Urinary bladder (tissue), 4 donors: ENCODE results near the gene NOS1. TPM values are rescaled to one million over a fixed set of nuclear protein-coding genes. Genes with fewer than 3 reads are reported as not detected.
"Not testable (repeated sequence)": the region's sequence is repeated elsewhere in the genome, so short reads cannot be mapped to it uniquely, and the experiment has no call there.

ENCODE experiments used
- DNase-seq: peaks from one replicate; pipeline ENCODE4 v3.0.0-alpha.2; 2015; ENCODE audit errors: extremely low spot score
- H3K27ac ChIP-seq: one replicate; pipeline ENCODE4 v1.5.1; 2013; ENCODE audit warnings: low read depth, mild to moderate bottlenecking, moderate library complexity
- H3K36me3 ChIP-seq: one replicate; pipeline ENCODE4 v1.6.1; 2013; ENCODE audit warnings: mild to moderate bottlenecking, moderate library complexity; ENCODE audit not compliant: insufficient read depth
- H3K4me1 ChIP-seq: one replicate; pipeline ENCODE4 v1.6.1; 2013; ENCODE audit warnings: mild to moderate bottlenecking, moderate library complexity; ENCODE audit not compliant: insufficient read depth
- H3K4me3 ChIP-seq: one replicate; pipeline ENCODE4 v1.5.1; 2013; ENCODE audit warnings: low read depth, low read length
- WGBS: extraction: QIAGEN DNeasy Blood & Tissue Kit; methylation state at CpG from one replicate; pipeline ENCODE4 v1.1.7; 2013; 5-methylcytosine and 5-hydroxymethylcytosine counted together
- polyA plus RNA-seq: library from polyadenylated mRNA; stranded (reverse); fragments of 200-250 nt; gene quantifications from one replicate; pipeline ENCODE4 v1.2.3, GENCODE V29; 2013
- total RNA-seq: library from RNA; depleted of rRNA; stranded (reverse); fragments of >200 nt; gene quantifications from one replicate; pipeline ENCODE4 v1.2.3, GENCODE V29; 2014
- donor health status: healthy with polysubstance abuse.
- donor health status: healthy.

Gene NOS1
- total RNA-seq (1.7 TPM), polyA plus RNA-seq (0.60 TPM)

DNA sequence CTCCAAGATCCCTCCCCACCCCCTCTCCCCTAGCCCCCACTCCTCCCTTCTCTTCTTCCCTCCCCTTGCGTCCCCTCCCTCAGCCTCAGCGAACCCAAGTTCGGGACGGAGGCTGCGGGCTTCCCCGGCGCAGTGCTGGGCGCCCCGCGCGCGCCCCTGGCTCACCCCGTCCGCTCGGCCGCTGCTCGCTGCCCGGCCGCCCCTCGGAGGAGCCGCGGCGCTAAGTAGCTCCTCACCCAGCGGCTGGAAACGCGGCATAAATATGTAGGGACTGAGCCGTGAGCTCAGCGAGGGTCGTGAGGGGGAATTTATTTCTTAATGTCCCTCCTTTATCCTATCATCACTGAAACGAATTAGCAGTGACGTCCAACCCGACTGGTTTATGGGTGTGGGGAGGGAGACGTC, at the start of gene NOS1:
Gene NOS1 (minus strand): TSS at position 280 of the 405 bp plus-strand sequence. CDS start 30,557 bp downstream, outside the sequence.
- Histone ChIP-seq H3K4me3 (no peak within 1 kb of the TSS), H3K36me3 (no peaks in the 10 kb centered on the region), H3K27ac (no peak within 1 kb of the TSS), H3K4me1 (no peaks in the 10 kb centered on the region)
- 1% methylated on average over 33 of the region's 33 CpGs for WGBS
- no peak for DNase-seq

DNA sequence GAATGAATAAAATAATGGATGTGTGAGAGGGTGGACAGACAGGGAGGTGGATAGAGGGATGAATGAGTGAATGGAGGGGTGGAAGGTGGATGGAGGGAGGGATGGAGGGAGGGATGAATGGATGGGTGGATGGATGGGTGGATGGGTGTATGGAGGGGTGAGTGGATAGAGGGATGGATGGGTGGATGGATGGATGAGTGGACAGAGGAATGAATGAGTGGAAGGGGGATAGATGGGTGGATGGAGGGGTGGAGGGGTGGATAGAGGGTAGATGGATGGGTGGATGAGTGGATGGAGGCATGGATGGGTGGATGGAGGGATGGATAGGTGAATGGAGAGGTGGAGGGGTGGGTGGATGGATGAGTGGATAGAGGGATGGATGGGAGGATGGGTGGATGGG, 47.9 kb upstream of the NOS1 start:
- H3K4me3 ChIP-seq = no peak overlapping the region
- no peak overlapping the region for H3K27ac ChIP-seq
- no peak for DNase-seq
- H3K36me3 ChIP-seq = no peaks in the 10 kb centered on the region
- no peaks in the 10 kb centered on the region for H3K4me1 ChIP-seq

DNA sequence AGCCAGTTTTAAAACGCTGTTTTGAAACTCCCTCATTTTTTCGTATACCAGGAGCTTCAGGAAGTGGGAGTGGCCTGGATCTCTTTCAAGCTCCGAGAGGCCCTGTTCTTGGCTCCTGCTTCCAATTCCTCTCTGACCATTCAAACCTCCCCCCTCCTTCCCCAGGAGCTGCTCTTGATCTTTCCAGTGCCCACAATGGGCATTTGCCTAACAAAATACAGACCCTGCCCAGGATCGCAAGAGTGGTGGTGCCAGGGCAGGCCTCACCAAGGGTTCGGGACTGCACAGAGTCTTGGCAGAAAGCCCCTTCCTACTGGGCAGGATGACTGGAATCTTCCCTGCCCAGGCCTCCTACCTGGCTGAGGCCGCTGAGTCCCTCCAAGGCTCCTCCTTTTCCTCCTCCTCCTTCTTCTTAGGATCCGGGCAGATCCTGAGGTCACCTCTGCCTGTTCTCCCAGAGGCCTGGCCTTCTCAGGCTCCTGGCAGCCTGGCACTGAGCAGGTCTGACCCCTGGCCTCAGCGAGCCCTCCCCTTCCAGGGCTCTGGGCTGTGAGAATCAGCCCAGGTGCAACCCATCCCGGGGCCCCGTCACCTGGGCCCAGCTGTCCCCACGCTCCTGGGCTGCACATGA, 46.9 kb upstream of the NOS1 start:
- no peaks in the 10 kb centered on the region for H3K4me1 ChIP-seq
- no peak overlapping the region for H3K4me3 ChIP-seq
- H3K36me3 ChIP-seq = no peaks in the 10 kb centered on the region
- WGBS = 33% methylated on average over 11 of the region's 11 CpGs
- H3K27ac ChIP-seq = no peak overlapping the region
- peak; percentile 58 for DNase-seq

DNA sequence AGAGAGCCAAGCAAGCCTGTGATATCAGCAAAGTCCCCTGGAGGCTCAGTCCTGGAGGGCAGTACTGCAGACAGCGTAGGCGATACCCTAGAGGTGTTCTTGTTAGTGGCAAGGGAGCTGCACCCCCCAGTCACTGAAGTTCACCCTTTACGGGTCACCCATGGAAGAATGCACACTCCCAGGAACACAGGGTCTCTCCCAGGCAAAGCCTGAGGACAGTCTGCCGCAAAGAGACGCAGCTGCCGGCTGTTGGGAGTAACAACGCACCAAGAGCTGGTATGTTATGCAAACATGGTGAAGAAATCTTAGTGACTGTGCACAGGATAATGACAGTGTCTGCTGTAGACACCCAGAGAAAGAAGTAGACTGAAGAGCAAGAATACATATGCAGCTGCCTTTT, 43.5 kb upstream of the NOS1 start:
- Histone ChIP-seq H3K27ac (no peak overlapping the region), H3K4me3 (no peak overlapping the region), H3K36me3 (no peaks in the 10 kb centered on the region), H3K4me1 (no peaks in the 10 kb centered on the region)
- no peak for DNase-seq
- 81% methylated on average over 7 of the region's 7 CpGs for WGBS

DNA sequence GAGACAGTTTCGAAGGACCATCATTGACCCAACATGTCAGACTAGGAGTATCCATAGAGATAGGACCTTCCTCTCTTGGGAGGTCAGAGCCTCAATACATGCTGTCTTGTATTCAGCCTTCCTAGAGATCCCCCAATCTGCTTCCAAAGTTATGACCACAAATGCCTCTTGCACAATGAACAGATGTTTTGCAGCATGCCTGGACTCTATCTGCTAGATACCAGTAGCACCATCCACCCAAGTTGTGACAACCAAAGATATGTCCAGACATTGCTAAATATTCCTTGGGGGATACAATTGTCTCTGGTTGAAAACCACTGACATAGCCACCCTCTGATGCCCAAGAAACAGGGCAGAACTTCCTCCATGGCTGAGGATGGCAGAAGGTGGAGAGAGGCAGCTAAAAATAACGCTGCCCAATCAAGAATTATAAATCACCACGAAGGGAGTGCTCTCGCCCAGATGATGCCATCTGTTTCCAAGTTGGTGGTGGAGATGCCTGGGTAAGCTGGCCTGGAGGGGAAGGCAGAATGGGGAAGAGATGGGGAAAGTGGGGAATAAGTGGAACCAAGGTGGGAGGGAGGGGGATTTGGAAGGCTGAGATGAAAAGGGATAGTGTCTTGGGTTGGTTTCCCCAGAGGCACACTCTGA, 42.9 kb upstream of the NOS1 start:
- Histone ChIP-seq H3K4me1 (no peaks in the 10 kb centered on the region), H3K36me3 (no peaks in the 10 kb centered on the region), H3K4me3 (no peak overlapping the region), H3K27ac (no peak overlapping the region)
- 62% methylated on average over 4 of the region's 4 CpGs for WGBS
- DNase-seq = no peak

DNA sequence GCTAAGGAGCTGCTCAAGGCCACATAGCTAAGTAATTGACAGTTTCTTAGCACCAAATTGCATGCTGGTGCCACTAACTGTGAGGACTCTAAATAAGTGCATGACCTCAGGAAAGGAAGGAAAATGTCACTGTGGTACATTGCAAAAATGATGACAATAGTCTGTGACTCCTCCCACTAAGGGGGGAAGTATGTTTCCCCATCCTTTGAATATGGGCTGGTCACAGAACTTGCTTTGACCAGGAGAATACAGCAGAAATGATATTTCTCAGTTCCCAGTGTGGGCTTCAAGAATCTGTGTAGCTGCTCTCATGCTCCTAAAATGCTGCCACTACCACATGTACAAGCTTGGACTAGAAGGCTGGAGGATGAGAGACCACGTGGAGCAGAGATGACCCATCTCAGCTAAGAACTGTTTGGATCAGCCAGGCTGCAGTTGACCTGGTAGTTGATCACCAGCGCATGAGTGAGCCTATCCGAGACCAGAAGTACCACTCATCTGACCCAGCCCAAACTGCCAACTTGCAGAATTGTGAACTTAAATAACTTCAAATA, 42.2 kb upstream of the NOS1 start:
- Histone ChIP-seq H3K36me3 (no peaks in the 10 kb centered on the region), H3K4me1 (no peaks in the 10 kb centered on the region)
- 82% methylated on average over 3 of the region's 3 CpGs for WGBS

DNA sequence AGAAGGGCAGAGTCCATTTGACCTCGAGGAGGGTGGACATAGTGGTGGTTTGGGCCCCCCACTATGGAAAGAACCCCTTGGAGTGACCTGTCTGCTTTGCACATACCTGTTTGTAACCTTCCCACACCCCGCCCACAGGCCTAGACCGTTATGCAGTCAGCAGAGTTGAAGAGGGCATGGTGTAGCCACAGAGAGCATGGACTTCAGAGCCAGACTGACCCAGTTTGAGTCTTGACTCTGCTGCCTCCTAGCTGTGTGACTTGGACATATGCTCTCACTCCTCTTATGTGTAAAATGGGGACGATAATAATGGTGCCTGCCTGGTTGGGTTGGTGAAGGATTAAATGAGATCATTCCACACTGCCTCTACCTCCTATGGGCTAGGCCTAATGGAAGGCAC, 40.9 kb upstream of the NOS1 start:
- Histone ChIP-seq H3K4me1 (no peaks in the 10 kb centered on the region), H3K27ac (no peak overlapping the region), H3K4me3 (no peak overlapping the region), H3K36me3 (no peaks in the 10 kb centered on the region)
- no peak for DNase-seq
- 52% methylated on average over 4 of the region's 4 CpGs for WGBS

More for the DNA sequence above, 42.2 kb upstream of the NOS1 start:
- H3K27ac ChIP-seq = no peak overlapping the region
- no peak for DNase-seq
- no peak overlapping the region for H3K4me3 ChIP-seq

DNA sequence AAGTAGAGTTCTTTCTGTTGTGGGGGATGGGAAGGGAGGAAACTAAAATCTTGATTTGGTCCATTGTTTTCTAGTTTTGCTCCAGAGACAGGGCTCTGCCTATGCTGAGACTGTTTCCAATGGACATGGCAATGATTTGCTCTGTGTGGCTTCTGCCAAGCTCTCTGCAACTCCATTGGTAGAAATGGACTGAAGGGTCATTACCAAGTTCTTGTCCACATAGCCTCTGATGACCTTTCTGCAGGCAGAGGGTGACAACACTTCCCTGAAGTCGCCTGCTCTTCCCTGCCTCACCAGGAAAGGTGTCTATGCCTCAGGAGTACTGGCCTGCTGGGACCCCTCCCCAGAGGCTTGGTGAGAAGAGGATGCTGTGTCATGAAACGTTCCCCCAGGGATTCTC, 39.5 kb upstream of the NOS1 start:
- Histone ChIP-seq H3K4me3 (no peak overlapping the region), H3K36me3 (no peaks in the 10 kb centered on the region), H3K27ac (no peak overlapping the region), H3K4me1 (no peaks in the 10 kb centered on the region)
- WGBS = 47% methylated on average over 2 of the region's 2 CpGs
- DNase-seq = no peak

DNA sequence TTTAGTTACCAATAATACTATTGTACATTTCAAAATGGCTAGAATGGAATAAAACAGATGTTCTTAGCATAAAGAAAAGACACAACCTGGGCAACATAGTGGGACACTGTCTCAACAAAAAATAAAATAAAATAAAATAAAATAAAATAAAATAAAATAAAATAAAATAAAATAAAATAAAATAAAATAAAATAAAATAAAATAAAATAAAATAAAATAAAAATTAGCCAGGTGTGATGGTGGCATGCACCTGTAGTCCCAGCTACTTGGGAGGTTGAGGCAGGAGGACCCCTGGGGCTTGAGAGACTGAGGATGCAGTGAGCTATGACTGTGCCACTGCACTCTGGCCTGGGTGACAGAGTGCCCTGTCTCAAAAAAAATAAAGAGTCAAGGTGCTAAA, 37.1 kb upstream of the NOS1 start:
- not testable (repeated sequence) for H3K27ac ChIP-seq, H3K36me3 ChIP-seq, H3K4me1 ChIP-seq, H3K4me3 ChIP-seq, DNase-seq

DNA sequence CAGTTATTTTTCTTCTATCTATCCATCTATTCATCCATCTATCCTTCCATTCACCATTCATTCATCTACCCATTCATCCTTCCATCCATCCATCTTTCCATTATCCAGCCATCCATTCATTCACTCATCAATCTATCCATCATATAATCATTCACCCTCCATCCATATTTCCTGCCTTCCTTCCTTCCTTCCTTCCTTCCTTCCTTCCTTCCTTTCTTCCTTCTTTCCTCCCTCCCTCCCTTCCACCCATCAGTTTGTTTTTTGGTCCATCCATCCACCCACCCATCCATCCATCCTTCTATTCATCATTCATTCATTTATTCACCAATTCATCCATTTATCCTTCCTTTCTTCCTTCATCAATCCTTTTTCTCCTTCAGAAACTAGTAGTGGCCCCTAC, 34.3 kb upstream of the NOS1 start:
- H3K27ac ChIP-seq = no peak overlapping the region
- no peaks in the 10 kb centered on the region for H3K4me1 ChIP-seq
- DNase-seq = no peak
- H3K36me3 ChIP-seq = no peaks in the 10 kb centered on the region
- no peak overlapping the region for H3K4me3 ChIP-seq

DNA sequence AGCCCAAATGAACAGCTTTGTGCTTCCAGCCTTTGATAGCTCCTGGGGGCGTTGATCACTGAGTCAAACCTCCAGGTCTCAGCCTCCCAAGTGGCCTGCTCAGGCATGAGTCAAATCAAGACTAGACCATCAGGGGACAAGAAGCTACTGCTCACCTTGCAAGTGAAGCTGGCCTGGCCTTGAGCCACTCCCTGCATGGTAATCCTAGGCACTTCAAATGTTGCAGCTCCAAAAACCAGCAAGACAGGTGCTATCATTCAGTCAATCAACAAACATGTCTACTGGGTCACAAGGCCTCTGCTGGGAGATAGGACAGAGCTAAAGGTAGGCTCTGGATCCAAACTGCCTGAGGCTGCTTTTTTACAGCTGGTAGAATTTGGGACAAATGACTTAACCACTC, 33.1 kb upstream of the NOS1 start:
- Histone ChIP-seq H3K36me3 (no peaks in the 10 kb centered on the region), H3K4me1 (no peaks in the 10 kb centered on the region), H3K27ac (no peak overlapping the region), H3K4me3 (no peak overlapping the region)
- no peak for DNase-seq
- WGBS = 67% methylated on average over 1 of the region's 1 CpG

DNA sequence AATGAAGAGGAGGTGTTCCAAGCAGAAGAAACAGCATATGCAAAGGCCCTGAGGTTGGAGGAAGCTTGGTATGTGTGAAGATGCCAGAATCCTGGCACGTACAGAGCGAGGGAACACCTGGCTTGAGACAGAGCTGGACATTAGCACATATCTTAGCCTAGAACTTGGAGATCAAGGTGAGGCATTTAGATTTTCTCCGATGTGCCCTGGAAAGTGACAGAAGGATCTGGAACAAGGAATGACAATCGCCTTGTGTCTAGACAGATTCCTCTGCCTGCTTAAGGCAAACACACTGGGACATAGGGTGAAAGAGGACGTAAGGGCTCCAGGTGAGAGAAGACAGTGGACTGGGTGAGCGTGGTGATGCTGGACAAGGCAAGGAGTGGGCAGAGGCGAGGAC, 32.2 kb upstream of the NOS1 start:
- Histone ChIP-seq H3K36me3 (no peaks in the 10 kb centered on the region), H3K4me1 (no peaks in the 10 kb centered on the region), H3K27ac (no peak overlapping the region), H3K4me3 (no peak overlapping the region)
- no peak for DNase-seq
- WGBS = 83% methylated on average over 7 of the region's 7 CpGs

DNA sequence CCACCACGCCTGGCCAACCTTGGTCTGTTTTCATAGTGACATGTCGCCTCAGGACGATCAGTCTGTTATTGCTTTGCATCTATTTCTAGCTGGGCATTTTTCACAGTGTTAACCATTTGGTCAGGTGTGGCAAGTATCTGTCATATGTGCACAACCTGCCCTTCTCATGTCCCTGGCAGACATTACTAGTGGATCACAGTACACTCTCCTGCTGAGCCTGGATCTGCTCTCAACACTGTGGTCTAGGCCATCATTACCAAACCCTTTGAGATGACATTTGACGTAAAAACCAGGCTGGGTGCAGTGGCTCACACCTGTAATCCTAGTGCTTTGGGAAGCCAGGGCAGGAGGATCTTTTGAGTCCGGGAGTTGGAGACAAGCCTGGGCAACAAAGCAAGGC, 29.4 kb upstream of the NOS1 start:
- Histone ChIP-seq H3K4me3 (no peak overlapping the region), H3K4me1 (no peaks in the 10 kb centered on the region), H3K36me3 (no peaks in the 10 kb centered on the region), H3K27ac (no peak overlapping the region)
- 94% methylated on average over 5 of the region's 5 CpGs for WGBS
- DNase-seq = no peak

DNA sequence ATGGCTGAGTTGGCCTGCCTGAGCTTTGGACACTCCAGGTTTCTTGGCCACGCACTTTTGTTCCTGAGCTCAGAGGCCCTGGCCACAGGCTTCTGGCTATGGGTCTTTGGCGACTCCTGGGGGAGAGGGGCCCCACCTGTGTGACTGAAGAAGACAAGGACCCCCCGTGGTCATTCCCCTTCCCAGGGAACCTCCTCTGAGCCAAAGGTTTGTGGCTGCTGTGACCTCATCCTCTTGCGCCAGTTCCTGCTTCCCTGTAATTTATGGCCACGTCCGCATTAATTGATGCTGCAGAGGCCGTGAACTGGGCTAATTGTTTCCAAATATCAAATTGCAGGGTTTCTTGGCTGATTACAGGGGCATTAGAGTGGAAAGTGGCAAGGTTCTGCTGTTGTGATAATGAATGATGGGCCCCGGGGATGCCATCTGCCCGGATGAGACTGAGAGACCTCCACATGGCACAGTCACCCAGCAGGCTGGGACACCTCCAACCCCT, 27.6 kb upstream of the NOS1 start:
- peak; percentile 7 for DNase-seq
- no peak overlapping the region for H3K27ac ChIP-seq
- no peaks in the 10 kb centered on the region for H3K36me3 ChIP-seq
- H3K4me3 ChIP-seq = no peak overlapping the region
- 61% methylated on average over 9 of the region's 9 CpGs for WGBS
- no peaks in the 10 kb centered on the region for H3K4me1 ChIP-seq
